Measurements from ENCODE around the gene NEK11. TPM values are rescaled to one million over a fixed set of nuclear protein-coding genes. Genes with fewer than 3 reads are reported as not detected.

Gene NEK11
- total and polyA plus RNA-seq, 4 donors = 2.4 to 14.5 (median 4.5) TPM

GRCh38 chr3:131349454-131349853 lies 322.8 kb downstream of the NEK11 start:
- ATAC-seq (ENCODE audit: low FRiP score) = no peak
- intact Hi-C loops (cut with DNase I) = no loop called here
- peaks cover 0 to 2% of the 10 kb centered on the region in 2 donors for H3K4me1 ChIP-seq (ENCODE audit: control insufficient read depth in 1 of 2, insufficient read depth in 2 of 2, low read length in 2 of 2)
- no peaks in the 10 kb centered on the region for H3K9me3 ChIP-seq (ENCODE audit: control insufficient read depth, low read length)
- no peak overlapping the region for H3K27ac ChIP-seq (ENCODE audit: low read depth in 1 of 2, low read length in 2 of 2)
- no peak for DNase-seq
- 92 to 93% methylated on average over 5 of the region's 5 CpGs for WGBS, 2 donors
- H3K27me3 ChIP-seq (ENCODE audit: control insufficient read depth in 1 of 2, insufficient read depth in 2 of 2, low read length in 1 of 2) = no peaks in the 10 kb centered on the region
- no peaks in the 10 kb centered on the region for H3K36me3 ChIP-seq (ENCODE audit: control insufficient read depth in 1 of 2, insufficient read depth in 2 of 2, low read length in 1 of 2)
- no peak overlapping the region for H3K4me3 ChIP-seq (ENCODE audit: low read length in 2 of 2)

- H3K9me3 ChIP-seq (ENCODE audit: control insufficient read depth, low read length) = no peaks in the 10 kb centered on the region
- no peak overlapping the region for H3K27ac ChIP-seq (ENCODE audit: low read depth in 1 of 2, low read length in 2 of 2)
- no peak overlapping the region for H3K4me3 ChIP-seq (ENCODE audit: low read length in 2 of 2)
- DNase-seq (no peak), ATAC-seq (ENCODE audit: low FRiP score) (no peak)
- 85% methylated on average over 4 of the region's 4 CpGs for WGBS, 2 donors
- H3K36me3 ChIP-seq (ENCODE audit: control insufficient read depth in 1 of 2, insufficient read depth in 2 of 2, low read length in 1 of 2) = no peaks in the 10 kb centered on the region
- H3K4me1 ChIP-seq (ENCODE audit: control insufficient read depth in 1 of 2, insufficient read depth in 2 of 2, low read length in 2 of 2) = peaks cover 0 to 2% of the 10 kb centered on the region in 2 donors
- intact Hi-C loops (cut with DNase I) = no loop called here
- no peaks in the 10 kb centered on the region for H3K27me3 ChIP-seq (ENCODE audit: control insufficient read depth in 1 of 2, insufficient read depth in 2 of 2, low read length in 1 of 2)
These were observed 323.3 kb downstream of the NEK11 start for GRCh38 chr3:131349946-131350347.

GRCh38 chr3:131350506-131350905 lies 323.8 kb downstream of the NEK11 start:
- Histone ChIP-seq H3K36me3 (ENCODE audit: control insufficient read depth in 1 of 2, insufficient read depth in 2 of 2, low read length in 1 of 2) (no peaks in the 10 kb centered on the region), H3K4me1 (ENCODE audit: control insufficient read depth in 1 of 2, insufficient read depth in 2 of 2, low read length in 2 of 2) (peaks cover 0 to 2% of the 10 kb centered on the region in 2 donors), H3K27me3 (ENCODE audit: control insufficient read depth in 1 of 2, insufficient read depth in 2 of 2, low read length in 1 of 2) (no peaks in the 10 kb centered on the region), H3K9me3 (ENCODE audit: control insufficient read depth, low read length) (no peaks in the 10 kb centered on the region), H3K27ac (ENCODE audit: low read depth in 1 of 2, low read length in 2 of 2) (no peak overlapping the region), H3K4me3 (ENCODE audit: low read length in 2 of 2) (no peak overlapping the region)
- intact Hi-C loops (cut with DNase I) = no loop called here
- WGBS, 2 donors = 95 to 96% methylated on average over 1 of the region's 1 CpG
- ATAC-seq (ENCODE audit: low FRiP score) (no peak), DNase-seq (no peak)

GRCh38 chr3:131353016-131353877 lies 326.6 kb downstream of the NEK11 start:
- WGBS, 2 donors = 60 to 62% methylated on average over 2 of the region's 2 CpGs
- intact Hi-C loops (cut with DNase I) = no loop called here
- H3K27ac ChIP-seq (ENCODE audit: low read depth in 1 of 2, low read length in 2 of 2) = no peak overlapping the region

GRCh38 chr3:131353986-131354385 lies 327.3 kb downstream of the NEK11 start:
- DNase-seq (no peak), ATAC-seq (ENCODE audit: low FRiP score) (no peak)
- Histone ChIP-seq H3K27me3 (ENCODE audit: control insufficient read depth in 1 of 2, insufficient read depth in 2 of 2, low read length in 1 of 2) (no peaks in the 10 kb centered on the region), H3K36me3 (ENCODE audit: control insufficient read depth in 1 of 2, insufficient read depth in 2 of 2, low read length in 1 of 2) (no peaks in the 10 kb centered on the region), H3K4me3 (ENCODE audit: low read length in 2 of 2) (no peak overlapping the region), H3K9me3 (ENCODE audit: control insufficient read depth, low read length) (no peaks in the 10 kb centered on the region), H3K4me1 (ENCODE audit: control insufficient read depth in 1 of 2, insufficient read depth in 2 of 2, low read length in 2 of 2) (peaks cover 0 to 2% of the 10 kb centered on the region in 2 donors), H3K27ac (ENCODE audit: low read depth in 1 of 2, low read length in 2 of 2) (no peak overlapping the region)
- 66 to 76% methylated on average over 2 of the region's 2 CpGs for WGBS, 2 donors
- intact Hi-C loops (cut with DNase I) = no loop called here

More at GRCh38 chr3:131353016-131353877, 326.6 kb downstream of the NEK11 start:
- no peak for ATAC-seq (ENCODE audit: low FRiP score)
- H3K27me3 ChIP-seq (ENCODE audit: control insufficient read depth in 1 of 2, insufficient read depth in 2 of 2, low read length in 1 of 2) = no peaks in the 10 kb centered on the region
- H3K4me1 ChIP-seq (ENCODE audit: control insufficient read depth in 1 of 2, insufficient read depth in 2 of 2, low read length in 2 of 2) = peaks cover 0 to 2% of the 10 kb centered on the region in 2 donors
- H3K4me3 ChIP-seq (ENCODE audit: low read length in 2 of 2) = no peak overlapping the region
- no peak for DNase-seq
- H3K9me3 ChIP-seq (ENCODE audit: control insufficient read depth, low read length) = no peaks in the 10 kb centered on the region
- H3K36me3 ChIP-seq (ENCODE audit: control insufficient read depth in 1 of 2, insufficient read depth in 2 of 2, low read length in 1 of 2) = no peaks in the 10 kb centered on the region

- DNase-seq (no peak), ATAC-seq (ENCODE audit: low FRiP score) (no peak)
- Histone ChIP-seq H3K27me3 (ENCODE audit: control insufficient read depth in 1 of 2, insufficient read depth in 2 of 2, low read length in 1 of 2) (no peaks in the 10 kb centered on the region), H3K4me3 (ENCODE audit: low read length in 2 of 2) (no peak overlapping the region), H3K4me1 (ENCODE audit: control insufficient read depth in 1 of 2, insufficient read depth in 2 of 2, low read length in 2 of 2) (peaks cover 0 to 2% of the 10 kb centered on the region in 2 donors), H3K27ac (ENCODE audit: low read depth in 1 of 2, low read length in 2 of 2) (no peak overlapping the region), H3K36me3 (ENCODE audit: control insufficient read depth in 1 of 2, insufficient read depth in 2 of 2, low read length in 1 of 2) (no peaks in the 10 kb centered on the region), H3K9me3 (ENCODE audit: control insufficient read depth, low read length) (no peaks in the 10 kb centered on the region)
- intact Hi-C loops (cut with DNase I) = no loop called here
- 92 to 93% methylated on average over 5 of the region's 5 CpGs for WGBS, 2 donors
These were observed 329.4 kb downstream of the NEK11 start for GRCh38 chr3:131356006-131356595.

GRCh38 chr3:131357275-131357674 lies 330.6 kb downstream of the NEK11 start:
- Histone ChIP-seq H3K27me3 (ENCODE audit: control insufficient read depth in 1 of 2, insufficient read depth in 2 of 2, low read length in 1 of 2) (no peaks in the 10 kb centered on the region), H3K27ac (ENCODE audit: low read depth in 1 of 2, low read length in 2 of 2) (no peak overlapping the region), H3K4me1 (ENCODE audit: control insufficient read depth in 1 of 2, insufficient read depth in 2 of 2, low read length in 2 of 2) (peaks cover 0 to 2% of the 10 kb centered on the region in 2 donors), H3K9me3 (ENCODE audit: control insufficient read depth, low read length) (no peaks in the 10 kb centered on the region), H3K4me3 (ENCODE audit: low read length in 2 of 2) (no peak overlapping the region), H3K36me3 (ENCODE audit: control insufficient read depth in 1 of 2, insufficient read depth in 2 of 2, low read length in 1 of 2) (no peaks in the 10 kb centered on the region)
- DNase-seq = no peak
- WGBS, 2 donors = 93 to 100% methylated on average over 1 of the region's 1 CpG
- intact Hi-C loops (cut with DNase I) = no loop called here
- no peak for ATAC-seq (ENCODE audit: low FRiP score)

GRCh38 chr3:131360191-131360755 lies 333.6 kb downstream of the NEK11 start:
- Histone ChIP-seq H3K9me3 (ENCODE audit: control insufficient read depth, low read length) (no peaks in the 10 kb centered on the region), H3K4me1 (ENCODE audit: control insufficient read depth in 1 of 2, insufficient read depth in 2 of 2, low read length in 2 of 2) (no peaks in the 10 kb centered on the region), H3K36me3 (ENCODE audit: control insufficient read depth in 1 of 2, insufficient read depth in 2 of 2, low read length in 1 of 2) (no peaks in the 10 kb centered on the region), H3K4me3 (ENCODE audit: low read length in 2 of 2) (no peak overlapping the region), H3K27ac (ENCODE audit: low read depth in 1 of 2, low read length in 2 of 2) (no peak overlapping the region), H3K27me3 (ENCODE audit: control insufficient read depth in 1 of 2, insufficient read depth in 2 of 2, low read length in 1 of 2) (no peaks in the 10 kb centered on the region)
- ATAC-seq (ENCODE audit: low FRiP score) (no peak), DNase-seq (no peak)
- intact Hi-C loops (cut with DNase I) = no loop called here
- WGBS, 2 donors = 83 to 86% methylated on average over 4 of the region's 4 CpGs

Measured in aorta (tissue), 5 donors.